Measurements from ENCODE around the gene TBC1D1.

- TF ChIP-seq CTCF (IDR thresholded peaks at IDR 0.05; ENCODE audit: insufficient read depth, low read depth, low read length) (no peak), EZH2 (IDR thresholded peaks at IDR 0.05; ENCODE audit: insufficient read depth, low read length) (no peak)
Observed at GRCh38 chr4:38094419-38094818, 203.5 kb downstream of the TBC1D1 start.

Data from astrocyte (in vitro differentiated cells and primary cell).